ENCODE measurements around the gene KCNMB2.

The KCNMB2 gene

GRCh38 chr3:178823591-178824246, 287.5 kb downstream of the KCNMB2 start:
- Histone ChIP-seq H3K27ac (ENCODE audit: low read depth, low read length) (no peak overlapping the region), H4K20me1 (ENCODE audit: control insufficient read depth, insufficient read depth, low read depth, low read length) (no peaks in the 10 kb centered on the region), H3K4me3 (ENCODE audit: low read length) (no peak overlapping the region), H3F3A (ENCODE audit: control insufficient read depth, insufficient read depth) (no peaks in the 10 kb centered on the region), H3K4me1 (ENCODE audit: control insufficient read depth, low read length) (no peaks in the 10 kb centered on the region), H3K36me3 (ENCODE audit: control insufficient read depth, low read length) (no peaks in the 10 kb centered on the region), H3K9me2 (replicated peaks; ENCODE audit: control insufficient read depth, low read length) (no peaks in the 10 kb centered on the region), H3K9me3 (ENCODE audit: control insufficient read depth, insufficient read depth, low read length) (no peaks in the 10 kb centered on the region), H3K4me2 (ENCODE audit: low read length) (no peak overlapping the region), H3K27me3 (ENCODE audit: control insufficient read depth, low read length) (no peaks in the 10 kb centered on the region), H3K79me2 (ENCODE audit: control insufficient read depth, low read length) (no peaks in the 10 kb centered on the region)
- TF ChIP-seq EZH2phosphoT487 (IDR thresholded peaks at IDR 0.05; ENCODE audit: borderline replicate concordance, low read length) = no peak
- no peak for TF ChIP-seq CTCF (IDR thresholded peaks at IDR 0.05; ENCODE audit: low read depth, low read length, poor library complexity, severe bottlenecking)

- no peak overlapping the region for H3K4me2 ChIP-seq (ENCODE audit: low read length)
- no peaks in the 10 kb centered on the region for H4K20me1 ChIP-seq (ENCODE audit: control insufficient read depth, insufficient read depth, low read depth, low read length)
- H3K27ac ChIP-seq (ENCODE audit: low read depth, low read length) = no peak overlapping the region
- H3K27me3 ChIP-seq (ENCODE audit: control insufficient read depth, low read length) = no peaks in the 10 kb centered on the region
- H3F3A ChIP-seq (ENCODE audit: control insufficient read depth, insufficient read depth) = no peaks in the 10 kb centered on the region
- TF ChIP-seq CTCF (IDR thresholded peaks at IDR 0.05; ENCODE audit: low read depth, low read length, poor library complexity, severe bottlenecking) (no peak), EZH2phosphoT487 (IDR thresholded peaks at IDR 0.05; ENCODE audit: borderline replicate concordance, low read length) (no peak)
- no peaks in the 10 kb centered on the region for H3K36me3 ChIP-seq (ENCODE audit: control insufficient read depth, low read length)
- H3K9me2 ChIP-seq (replicated peaks; ENCODE audit: control insufficient read depth, low read length) = no peaks in the 10 kb centered on the region
- H3K4me3 ChIP-seq (ENCODE audit: low read length) = no peak overlapping the region
- no peaks in the 10 kb centered on the region for H3K9me3 ChIP-seq (ENCODE audit: control insufficient read depth, insufficient read depth, low read length)
- H3K79me2 ChIP-seq (ENCODE audit: control insufficient read depth, low read length) = no peaks in the 10 kb centered on the region
- H3K4me1 ChIP-seq (ENCODE audit: control insufficient read depth, low read length) = no peaks in the 10 kb centered on the region
Observed at GRCh38 chr3:178826435-178827123, 290.3 kb downstream of the KCNMB2 start.

GRCh38 chr3:178827285-178827856, 291.1 kb downstream of the KCNMB2 start:
- no peak overlapping the region for H3K27ac ChIP-seq (ENCODE audit: low read depth, low read length)
- H3K9me2 ChIP-seq (replicated peaks; ENCODE audit: control insufficient read depth, low read length) = no peaks in the 10 kb centered on the region

More at GRCh38 chr3:178827285-178827856, 291.1 kb downstream of the KCNMB2 start:
- Histone ChIP-seq H3K27me3 (ENCODE audit: control insufficient read depth, low read length) (no peaks in the 10 kb centered on the region), H3K9me3 (ENCODE audit: control insufficient read depth, insufficient read depth, low read length) (no peaks in the 10 kb centered on the region), H3K4me2 (ENCODE audit: low read length) (no peak overlapping the region), H3K4me3 (ENCODE audit: low read length) (no peak overlapping the region), H4K20me1 (ENCODE audit: control insufficient read depth, insufficient read depth, low read depth, low read length) (no peaks in the 10 kb centered on the region), H3K79me2 (ENCODE audit: control insufficient read depth, low read length) (no peaks in the 10 kb centered on the region), H3F3A (ENCODE audit: control insufficient read depth, insufficient read depth) (no peaks in the 10 kb centered on the region), H3K36me3 (ENCODE audit: control insufficient read depth, low read length) (no peaks in the 10 kb centered on the region), H3K4me1 (ENCODE audit: control insufficient read depth, low read length) (no peaks in the 10 kb centered on the region)
- no peak for TF ChIP-seq EZH2phosphoT487 (IDR thresholded peaks at IDR 0.05; ENCODE audit: borderline replicate concordance, low read length)
- TF ChIP-seq CTCF (IDR thresholded peaks at IDR 0.05; ENCODE audit: low read depth, low read length, poor library complexity, severe bottlenecking) = no peak

All from DOHH2 (cell line).